ENCODE results near the gene SCART1. TPM values are rescaled to one million over a fixed set of nuclear protein-coding genes. Genes with fewer than 3 reads are reported as not detected.
"Not testable (repeated sequence)": the region's sequence is repeated elsewhere in the genome, so short reads cannot be mapped to it uniquely, and the experiment has no call there.

Gene SCART1
- total and polyA plus RNA-seq, 3 donors from 2014 or later, result 1.6 to 13.1 (median 11.6) TPM

DNA sequence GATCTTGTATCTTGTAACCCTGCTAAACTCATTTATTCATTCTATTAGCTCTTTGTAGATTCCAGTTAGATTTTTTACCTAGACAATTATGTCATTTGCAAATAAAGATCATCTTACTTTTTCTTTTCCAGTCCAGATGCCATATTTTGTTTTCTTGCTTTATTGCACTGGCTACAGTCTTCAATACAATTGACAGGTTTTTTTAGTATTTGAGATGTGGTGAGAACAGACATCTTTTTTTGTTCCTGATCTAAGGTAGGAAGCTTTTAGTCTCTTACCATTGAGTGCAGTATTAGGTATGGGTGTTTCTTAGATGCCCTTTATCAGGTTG, 41.4 kb upstream of the SCART1 start:
- no peaks in the 10 kb centered on the region for H3K36me3 ChIP-seq (ENCODE audit: low read depth, missing control alignments)
- no peak overlapping the region for H3K27ac ChIP-seq
- intact Hi-C loops (cut with DNase I; ENCODE audit: low total_unique reads), result no loop called here
- H3K9me3 ChIP-seq, result no peaks in the 10 kb centered on the region
- TF ChIP-seq CTCF (IDR thresholded peaks at IDR 0.05) (no peak), POLR2A (IDR thresholded peaks at IDR 0.05) (no peak)
- DNase-seq, result no peak
- no peaks in the 10 kb centered on the region for H3K27me3 ChIP-seq
- H3K4me1 ChIP-seq, result no peaks in the 10 kb centered on the region
- H3K4me3 ChIP-seq, result no peak overlapping the region

- intact Hi-C loops (cut with DNase I; ENCODE audit: low total_unique reads); DNase-seq; H3K27me3 ChIP-seq; H3K4me1 ChIP-seq; H3K27ac ChIP-seq; H3K4me3 ChIP-seq; H3K36me3 ChIP-seq (ENCODE audit: low read depth, missing control alignments); H3K9me3 ChIP-seq: not testable (repeated sequence)
- WGBS, 2 donors, result 98% methylated on average over 22 of the region's 23 CpGs; no CpG with 5 or more reads in 1 of the 2 donors
Measured at GRCh38 chr10:133414401-133414800, 39.3 kb upstream of the SCART1 start.

DNA sequence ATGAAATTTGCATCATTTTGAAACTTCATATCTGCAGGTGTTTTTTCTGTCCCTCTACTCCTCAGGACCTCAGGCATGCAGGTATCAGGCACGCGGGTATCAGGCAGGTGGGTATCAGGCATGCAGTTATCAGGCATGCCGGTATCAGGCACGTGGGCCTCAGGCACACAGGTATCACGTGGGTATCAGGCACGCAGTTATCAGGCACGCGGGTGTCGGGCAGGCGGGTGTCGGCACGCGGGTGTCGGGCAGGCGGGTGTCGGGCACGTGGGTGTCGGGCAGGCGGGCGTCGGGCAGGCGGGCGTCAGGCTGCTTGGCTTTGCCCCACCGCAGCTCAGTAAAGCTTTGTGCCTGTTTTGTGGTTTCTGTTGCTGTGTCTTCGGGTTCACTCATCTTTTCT, 38.0 kb upstream of the SCART1 start:
- Histone ChIP-seq H3K9me3 (no peaks in the 10 kb centered on the region), H3K27ac (no peak overlapping the region), H3K27me3 (no peaks in the 10 kb centered on the region), H3K4me3 (no peak overlapping the region), H3K36me3 (ENCODE audit: low read depth, missing control alignments) (no peaks in the 10 kb centered on the region), H3K4me1 (no peaks in the 10 kb centered on the region)
- intact Hi-C loops (cut with DNase I; ENCODE audit: low total_unique reads), result no loop called here
- no peak for TF ChIP-seq CTCF (IDR thresholded peaks at IDR 0.05)
- no peak for TF ChIP-seq POLR2A (IDR thresholded peaks at IDR 0.05)
- 91 to 95% methylated on average over 25 of the region's 25 CpGs for WGBS, 2 donors
- DNase-seq, result no peak

DNA sequence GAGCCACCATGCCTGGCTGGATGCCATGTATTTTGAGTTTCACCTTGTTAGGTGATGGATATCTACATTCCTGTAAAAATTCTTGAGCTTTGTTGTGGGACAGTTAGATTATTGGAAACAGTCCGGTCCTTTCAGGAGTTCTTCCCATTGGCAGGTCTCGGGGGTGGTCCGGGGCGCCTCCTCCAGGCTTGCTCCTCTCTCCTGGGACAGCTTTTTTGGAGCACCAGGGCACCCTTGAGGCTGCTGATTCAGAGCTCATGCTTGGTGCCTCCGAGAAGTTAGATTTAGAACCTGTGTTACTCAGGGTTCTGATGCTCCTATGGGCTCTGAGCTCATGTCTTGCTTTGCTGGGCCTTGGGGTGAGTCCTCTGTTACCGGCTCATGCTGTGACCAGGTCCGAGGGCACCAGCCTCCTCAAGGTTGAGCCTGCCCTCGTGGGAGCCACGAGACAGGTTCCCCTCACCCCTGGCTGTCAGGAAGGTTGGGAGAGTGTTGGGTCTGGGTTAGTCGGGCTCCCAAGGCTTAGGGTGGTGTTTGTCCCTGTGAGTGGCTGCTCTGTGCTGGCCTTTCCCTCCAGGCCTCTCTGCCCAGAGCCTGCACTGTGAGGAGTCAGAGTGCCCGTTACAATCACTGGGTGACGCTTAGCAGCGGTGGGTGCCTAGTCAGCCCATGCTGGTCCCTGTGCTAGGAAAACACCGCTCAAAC, 35.3 kb upstream of the SCART1 start:
- no peaks in the 10 kb centered on the region for H3K9me3 ChIP-seq
- no peak overlapping the region for H3K4me3 ChIP-seq
- no peaks in the 10 kb centered on the region for H3K27me3 ChIP-seq
- H3K27ac ChIP-seq, result no peak overlapping the region
- no peaks in the 10 kb centered on the region for H3K36me3 ChIP-seq (ENCODE audit: low read depth, missing control alignments)
- no peaks in the 10 kb centered on the region for H3K4me1 ChIP-seq
- WGBS, 2 donors, result 96 to 97% methylated on average over 6 to 14 of the region's 14 CpGs
- DNase-seq, result no peak
- TF ChIP-seq POLR2A (IDR thresholded peaks at IDR 0.05), result no peak
- TF ChIP-seq CTCF (IDR thresholded peaks at IDR 0.05), result no peak
- intact Hi-C loops (cut with DNase I; ENCODE audit: low total_unique reads), result no loop called here

- Histone ChIP-seq H3K4me1 (no peaks in the 10 kb centered on the region), H3K4me3 (no peak overlapping the region), H3K27me3 (no peaks in the 10 kb centered on the region), H3K9me3 (no peaks in the 10 kb centered on the region), H3K36me3 (ENCODE audit: low read depth, missing control alignments) (no peaks in the 10 kb centered on the region), H3K27ac (no peak overlapping the region)
- WGBS, 2 donors, result 91 to 93% methylated on average over 21 to 34 of the region's 34 CpGs
- DNase-seq, result no peak
- no peak for TF ChIP-seq POLR2A (IDR thresholded peaks at IDR 0.05)
- TF ChIP-seq CTCF (IDR thresholded peaks at IDR 0.05), result no peak
- intact Hi-C loops (cut with DNase I; ENCODE audit: low total_unique reads), result no loop called here
Measured at GRCh38 chr10:133419211-133419950, 34.4 kb upstream of the SCART1 start.
